ENCODE measurements around the gene PHKB.
A peak's percentile ranks its signal among the peaks of the same experiment; 100 is the strongest.
"Not testable (repeated sequence)": the region's sequence is repeated elsewhere in the genome, so short reads cannot be mapped to it uniquely, and the experiment has no call there.

PHKB gene

GRCh38 chr16:47459603-47460002 lies 1.5 kb upstream of the PHKB start:
- DNase-seq, result no peak
- H3K27me3 Mint-ChIP-seq, result no peaks in the 10 kb centered on the region
- peak overlapping the region; percentile 96 for H3K27ac Mint-ChIP-seq
- no peak for ATAC-seq (replicated peaks)
- peak overlapping the region; percentile 88 to 94 for H3K4me3 Mint-ChIP-seq
- H3K36me3 Mint-ChIP-seq (ENCODE audit: insufficient read depth), result peaks cover 45% of the 10 kb centered on the region
- H3K4me1 Mint-ChIP-seq (ENCODE audit: low read depth in 2 of 2), result peaks cover 28 to 56% of the 10 kb centered on the region in 2 donors
- H3K9me3 Mint-ChIP-seq, result no peaks in the 10 kb centered on the region

GRCh38 chr16:47460359-47460710 lies 796 bp upstream of the PHKB start:
- ATAC-seq (replicated peaks), result no peak
- H3K36me3 Mint-ChIP-seq (ENCODE audit: insufficient read depth), result peaks cover 38% of the 10 kb centered on the region
- peaks cover 25 to 55% of the 10 kb centered on the region in 2 donors for H3K4me1 Mint-ChIP-seq (ENCODE audit: low read depth in 2 of 2)
- no peaks in the 10 kb centered on the region for H3K9me3 Mint-ChIP-seq
- H3K27ac Mint-ChIP-seq, result peak overlapping the region; percentile 96
- peak overlapping the region; percentile 88 to 94 for H3K4me3 Mint-ChIP-seq
- peak in 1 of 3 experiments; percentile 3 for DNase-seq
- no peaks in the 10 kb centered on the region for H3K27me3 Mint-ChIP-seq

GRCh38 chr16:47461598-47462266 lies 601 bp downstream of the PHKB start:
- Mint-ChIP-seq H3K27ac (peak overlapping the region; percentile 96), H3K27me3 (no peaks in the 10 kb centered on the region), H3K4me1 (ENCODE audit: low read depth in 2 of 2) (peaks cover 24 to 55% of the 10 kb centered on the region in 2 donors), H3K4me3 (peak overlapping the region; percentile 88 to 94), H3K9me3 (no peaks in the 10 kb centered on the region), H3K36me3 (ENCODE audit: insufficient read depth) (peaks cover 24% of the 10 kb centered on the region)
- peak in 2 of 3 experiments; percentile 1 to 15 for DNase-seq
- ATAC-seq (replicated peaks), result peak; percentile 5

- H3K4me1 Mint-ChIP-seq (ENCODE audit: low read depth in 2 of 2), result peaks cover 31 to 56% of the 10 kb centered on the region in 2 donors
- peak overlapping the region in 1 of 2 donors; percentile 27 for H3K27ac Mint-ChIP-seq
- no peaks in the 10 kb centered on the region for H3K27me3 Mint-ChIP-seq
- ATAC-seq (replicated peaks) (no peak), DNase-seq (no peak)
- H3K4me3 Mint-ChIP-seq, result peak overlapping the region in 1 of 2 donors; percentile 9
- H3K36me3 Mint-ChIP-seq (ENCODE audit: insufficient read depth), result peaks cover 20% of the 10 kb centered on the region
- no peaks in the 10 kb centered on the region for H3K9me3 Mint-ChIP-seq
Observed at GRCh38 chr16:47463771-47464624, 2.9 kb downstream of the PHKB start.

- Mint-ChIP-seq H3K9me3 (no peaks in the 10 kb centered on the region), H3K27ac (peak overlapping the region in 1 of 2 donors; percentile 35), H3K4me3 (peak overlapping the region in 1 of 2 donors; percentile 26), H3K36me3 (ENCODE audit: insufficient read depth) (peaks cover 14% of the 10 kb centered on the region), H3K4me1 (ENCODE audit: low read depth in 2 of 2) (peaks cover 27 to 55% of the 10 kb centered on the region in 2 donors), H3K27me3 (no peaks in the 10 kb centered on the region)
- DNase-seq (no peak), ATAC-seq (replicated peaks) (no peak)
Observed at GRCh38 chr16:47465919-47466630, 4.9 kb downstream of the PHKB start.

DNA sequence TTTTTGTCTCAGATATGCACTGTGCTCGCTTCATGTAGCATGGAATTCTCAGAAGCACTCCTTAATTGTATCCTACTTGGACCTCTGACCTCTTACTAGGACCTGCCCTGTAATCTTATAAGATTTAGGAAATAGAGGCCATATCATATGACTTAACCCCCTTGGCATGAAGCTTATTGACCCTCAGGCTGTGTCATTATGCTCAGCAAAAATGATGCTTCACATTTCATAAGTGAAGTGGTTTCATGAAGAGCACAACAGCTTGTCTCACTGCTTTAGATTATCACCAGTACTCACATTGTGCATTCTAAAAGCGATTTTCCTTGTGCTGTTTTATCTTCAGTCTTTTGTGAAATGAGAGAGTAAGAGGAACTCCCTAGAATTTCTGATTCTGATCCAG lies 6.4 kb downstream of the PHKB start:
- no peaks in the 10 kb centered on the region for H3K9me3 Mint-ChIP-seq
- no peaks in the 10 kb centered on the region for H3K27me3 Mint-ChIP-seq
- peaks cover 2% of the 10 kb centered on the region for H3K36me3 Mint-ChIP-seq (ENCODE audit: insufficient read depth)
- peaks cover 24 to 49% of the 10 kb centered on the region in 2 donors for H3K4me1 Mint-ChIP-seq (ENCODE audit: low read depth in 2 of 2)
- H3K4me3 Mint-ChIP-seq, result no peak overlapping the region
- H3K27ac Mint-ChIP-seq, result no peak overlapping the region
- DNase-seq (no peak), ATAC-seq (replicated peaks) (no peak)

- H3K4me1 Mint-ChIP-seq (ENCODE audit: low read depth in 2 of 2), result peaks cover 24 to 42% of the 10 kb centered on the region in 2 donors
Observed at GRCh38 chr16:47468070-47468689, 7.0 kb downstream of the PHKB start.

DNA sequence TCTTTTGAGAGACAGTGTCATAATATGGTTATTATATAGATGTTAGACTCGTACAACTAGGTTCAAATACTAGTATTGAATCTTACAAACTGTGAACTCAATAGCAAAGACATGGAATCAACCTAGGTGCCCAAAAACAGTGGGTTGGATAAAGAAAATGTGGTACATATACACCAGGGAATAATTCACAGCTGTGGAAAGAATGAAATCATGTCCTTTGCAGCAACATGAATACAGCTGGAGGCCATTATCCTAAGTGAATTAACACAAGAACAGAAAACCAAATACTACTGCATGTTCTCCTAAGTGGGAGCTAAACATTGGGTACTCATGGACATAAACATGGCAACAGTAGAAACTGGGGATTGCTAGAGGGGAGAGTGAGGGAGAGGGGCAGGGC lies 8.1 kb downstream of the PHKB start:
- ATAC-seq (replicated peaks) (no peak), DNase-seq (no peak)
- Mint-ChIP-seq H3K4me3 (no peak overlapping the region), H3K27ac (peak overlapping the region in 1 of 2 donors; percentile 23), H3K4me1 (ENCODE audit: low read depth in 2 of 2) (peaks cover 19 to 33% of the 10 kb centered on the region in 2 donors), H3K36me3 (ENCODE audit: insufficient read depth) (no peaks in the 10 kb centered on the region), H3K27me3 (no peaks in the 10 kb centered on the region), H3K9me3 (no peaks in the 10 kb centered on the region)

More at GRCh38 chr16:47468070-47468689, 7.0 kb downstream of the PHKB start:
- H3K9me3 Mint-ChIP-seq; H3K36me3 Mint-ChIP-seq (ENCODE audit: insufficient read depth); H3K27me3 Mint-ChIP-seq; DNase-seq; H3K4me3 Mint-ChIP-seq; H3K27ac Mint-ChIP-seq; ATAC-seq (replicated peaks): not testable (repeated sequence)

GRCh38 chr16:47470211-47470610 lies 9.1 kb downstream of the PHKB start:
- H3K27ac Mint-ChIP-seq, result peak overlapping the region in 1 of 2 donors; percentile 10
- no peaks in the 10 kb centered on the region for H3K9me3 Mint-ChIP-seq
- no peak for DNase-seq
- no peaks in the 10 kb centered on the region for H3K27me3 Mint-ChIP-seq
- H3K36me3 Mint-ChIP-seq (ENCODE audit: insufficient read depth), result no peaks in the 10 kb centered on the region
- no peak for ATAC-seq (replicated peaks)
- peaks cover 21 to 35% of the 10 kb centered on the region in 2 donors for H3K4me1 Mint-ChIP-seq (ENCODE audit: low read depth in 2 of 2)
- H3K4me3 Mint-ChIP-seq, result no peak overlapping the region

GRCh38 chr16:47470810-47471209 lies 9.7 kb downstream of the PHKB start:
- no peak overlapping the region for H3K27ac Mint-ChIP-seq
- no peaks in the 10 kb centered on the region for H3K27me3 Mint-ChIP-seq
- H3K4me3 Mint-ChIP-seq, result no peak overlapping the region

DNA sequence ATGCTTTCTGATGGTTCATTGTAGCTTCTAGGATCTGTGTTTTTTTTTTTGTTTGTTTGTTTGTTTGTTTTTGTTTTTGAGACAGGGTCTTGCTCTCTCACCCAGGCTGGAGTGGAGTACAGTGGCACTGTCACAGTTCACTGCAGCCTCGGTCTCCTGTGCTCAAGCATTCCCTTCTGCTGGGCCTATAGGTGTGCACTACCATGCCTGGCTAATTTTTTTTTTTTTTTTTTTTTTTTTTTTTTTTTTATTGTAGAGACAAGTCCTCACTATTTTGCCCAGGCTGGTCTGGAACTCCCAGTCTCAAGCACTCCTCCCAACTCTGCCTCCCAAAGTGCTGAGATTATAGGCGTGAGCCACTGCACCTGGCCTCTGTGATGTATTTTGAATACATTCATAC lies 11.9 kb downstream of the PHKB start:
- not testable (repeated sequence) for H3K27me3 Mint-ChIP-seq; H3K27ac Mint-ChIP-seq; H3K36me3 Mint-ChIP-seq (ENCODE audit: insufficient read depth); DNase-seq; ATAC-seq (replicated peaks); H3K9me3 Mint-ChIP-seq; H3K4me3 Mint-ChIP-seq
- peaks cover 21 to 37% of the 10 kb centered on the region in 2 donors for H3K4me1 Mint-ChIP-seq (ENCODE audit: low read depth in 2 of 2)

More at GRCh38 chr16:47470810-47471209, 9.7 kb downstream of the PHKB start:
- Mint-ChIP-seq H3K9me3 (no peaks in the 10 kb centered on the region), H3K4me1 (ENCODE audit: low read depth in 2 of 2) (peaks cover 20 to 33% of the 10 kb centered on the region in 2 donors), H3K36me3 (ENCODE audit: insufficient read depth) (no peaks in the 10 kb centered on the region)
- DNase-seq, result no peak
- no peak for ATAC-seq (replicated peaks)

- ATAC-seq (replicated peaks) (no peak), DNase-seq (no peak)
- Mint-ChIP-seq H3K27ac (no peak overlapping the region), H3K4me1 (ENCODE audit: low read depth in 2 of 2) (peaks cover 17 to 37% of the 10 kb centered on the region in 2 donors), H3K4me3 (no peak overlapping the region), H3K9me3 (no peaks in the 10 kb centered on the region), H3K27me3 (no peaks in the 10 kb centered on the region), H3K36me3 (ENCODE audit: insufficient read depth) (no peaks in the 10 kb centered on the region)
Observed at GRCh38 chr16:47473792-47474191, 12.7 kb downstream of the PHKB start.

GRCh38 chr16:47475786-47476185 lies 14.7 kb downstream of the PHKB start:
- ATAC-seq (replicated peaks) (no peak), DNase-seq (no peak)
- no peak overlapping the region for H3K4me3 Mint-ChIP-seq
- no peaks in the 10 kb centered on the region for H3K27me3 Mint-ChIP-seq
- no peaks in the 10 kb centered on the region for H3K36me3 Mint-ChIP-seq (ENCODE audit: insufficient read depth)
- H3K27ac Mint-ChIP-seq, result no peak overlapping the region
- no peaks in the 10 kb centered on the region for H3K9me3 Mint-ChIP-seq
- H3K4me1 Mint-ChIP-seq (ENCODE audit: low read depth in 2 of 2), result peaks cover 20 to 40% of the 10 kb centered on the region in 2 donors
